Smooth muscle cell of the pulmonary artery (primary cell): Measurements from ENCODE around the gene ZNF292. TPM values are rescaled to one million over a fixed set of nuclear protein-coding genes. Genes with fewer than 3 reads are reported as not detected.

Experiments used
- total RNA-seq: library from RNA; depleted of rRNA; stranded (reverse); fragments of >200 nt; gene quantifications from 2 replicates; pipeline ENCODE4 v1.2.3, GENCODE V29; 2014

ZNF292 gene
- 31.1 and 36.6 TPM in 2 replicates for total RNA-seq

GRCh38 chr6:87154993-87155841 is at the start of gene ZNF292:
Gene ZNF292, plus strand, starts transcription at chr6:87155565. Its CDS starts 27 bp downstream, at chr6:87155592.

Other genes starting within 250 kb of the ZNF292 start
- 0.03 TPM in 1 of 2 replicates, not detected in the other for gene HTR1E, start 218.0 kb upstream of the ZNF292 start, total RNA-seq
- not detected in 2 replicates for gene CGA, start 60.5 kb upstream of the ZNF292 start, total RNA-seq
- 3.2 and 5.3 TPM in 2 replicates for gene SMIM8, start 167.0 kb downstream of the ZNF292 start, total RNA-seq
- not detected in 2 replicates for gene GJB7, start 173.7 kb downstream of the ZNF292 start, total RNA-seq
- 1.2 and 1.7 TPM in 2 replicates for gene C6orf163, start 189.2 kb downstream of the ZNF292 start, total RNA-seq